GM04504 (cell line): ENCODE results near the gene SELP.

Source experiments
- DNase-seq: peaks from one replicate; pipeline ENCODE4 v3.0.0-alpha.2; 2012; ENCODE audit warnings: low read depth

Gene SELP

GRCh38 chr1:169620565-169620964, 9.4 kb downstream of the SELP start:
- DNase-seq, result no peak

- no peak for DNase-seq
These were observed 11.6 kb downstream of the SELP start for GRCh38 chr1:169618367-169618766.

GRCh38 chr1:169615803-169616202, 14.1 kb downstream of the SELP start:
- no peak for DNase-seq

- DNase-seq, result no peak
These were observed 19.1 kb downstream of the SELP start for GRCh38 chr1:169610858-169611257.

- DNase-seq, result no peak
These were observed 19.8 kb downstream of the SELP start for GRCh38 chr1:169610108-169610507.

GRCh38 chr1:169608226-169608625, 21.7 kb downstream of the SELP start:
- DNase-seq, result no peak

GRCh38 chr1:169604781-169605560, 25.0 kb downstream of the SELP start:
- no peak for DNase-seq

- DNase-seq, result no peak
These were observed 28.6 kb downstream of the SELP start for GRCh38 chr1:169601096-169601881.

- no peak for DNase-seq
These were observed 33.9 kb downstream of the SELP start for GRCh38 chr1:169595764-169596711.

GRCh38 chr1:169594391-169594790, 35.5 kb downstream of the SELP start:
- no peak for DNase-seq

GRCh38 chr1:169590932-169591331, 39.0 kb downstream of the SELP start:
- DNase-seq, result no peak

- DNase-seq, result no peak
These were observed 41.0 kb downstream of the SELP start for GRCh38 chr1:169588785-169589485.

- DNase-seq, result no peak
These were observed 41.8 kb downstream of the SELP start for GRCh38 chr1:169588112-169588511.

- DNase-seq, result peak; percentile 10
These were observed 43.3 kb downstream of the SELP start, which contains the start of gene F5 for GRCh38 chr1:169586395-169587255. Gene F5, minus strand, starts transcription at chr1:169586481. Its CDS starts 95 bp downstream, at chr1:169586386.

GRCh38 chr1:169586067-169586394, 43.9 kb downstream of the SELP start:
- DNase-seq, result no peak

- DNase-seq, result no peak
These were observed 44.7 kb downstream of the SELP start for GRCh38 chr1:169585181-169585580.

- no peak for DNase-seq
These were observed 45.3 kb downstream of the SELP start for GRCh38 chr1:169584483-169585144.

GRCh38 chr1:169577981-169578738, 51.8 kb downstream of the SELP start:
- DNase-seq, result no peak

- no peak for DNase-seq
These were observed 53.0 kb downstream of the SELP start for GRCh38 chr1:169576935-169577331.
